H1 (cell line): ENCODE results near the gene GFPT1. TPM values are rescaled to one million over a fixed set of nuclear protein-coding genes. Genes with fewer than 3 reads are reported as not detected.

Experiments
- CTCF ChIA-PET: fragments of 300-600 bp; sonication (Branson Sonifier 250); formaldehyde crosslinking; loops from one replicate; lab custom pipeline; 2021; ENCODE audit not compliant: partially characterized antibody; lab: Charles Lee
- POLR2A ChIA-PET: fragments of 300-600 bp; sonication (Branson Sonifier 250); formaldehyde crosslinking; loops from one replicate; lab custom pipeline; 2021; ENCODE audit warnings: inconsistent platforms; ENCODE audit not compliant: partially characterized antibody; lab: Charles Lee
- DNase-seq, 2 experiments: peaks; one replicate each; pipeline versions ENCODE4 v3.0.0 to v3.0.0-alpha.2; 2010 to 2022; ENCODE audit warnings: low spot score in 2 of 2, low read depth in 1 of 2, mixed read lengths in 1 of 2
- FAIRE-seq: peaks from 2 replicates; lab custom pipeline; 2011; peaks lifted over from hg19 to GRCh38; lab: Jason Lieb, UNC
- H2AFZ ChIP-seq: 2 replicates; pipeline ENCODE4 v1.8.1; 2012; ENCODE audit warnings: low read length, inconsistent platforms
- H2AK5ac ChIP-seq: 2 replicates; pipeline ENCODE4 v1.6.1; 2013; ENCODE audit warnings: low read depth, low read length
- H2BK120ac ChIP-seq: replicated peaks from 2 replicates; pipeline ENCODE3; 2013; ENCODE audit warnings: low read depth, low read length, inconsistent platforms
- H2BK12ac ChIP-seq: 2 replicates; pipeline ENCODE4 v1.6.1; 2013; ENCODE audit warnings: low read depth, low read length
- H2BK15ac ChIP-seq: 2 replicates; pipeline ENCODE4 v1.6.1; 2013; ENCODE audit warnings: low read length
- H2BK20ac ChIP-seq: 2 replicates; pipeline ENCODE4 v1.6.1; 2013; ENCODE audit warnings: low read length
- H2BK5ac ChIP-seq: 2 replicates; pipeline ENCODE4 v1.6.1; 2013; ENCODE audit warnings: low read depth, low read length
- H3K14ac ChIP-seq: 2 replicates; pipeline ENCODE4 v1.6.1; 2013; ENCODE audit warnings: inconsistent platforms; ENCODE audit not compliant: insufficient read length
- H3K18ac ChIP-seq: 2 replicates; pipeline ENCODE4 v1.6.1; 2013; ENCODE audit warnings: low read length; ENCODE audit errors: extremely low read depth
- H3K23ac ChIP-seq: 2 replicates; pipeline ENCODE4 v1.6.1; 2013; ENCODE audit warnings: inconsistent platforms; ENCODE audit not compliant: insufficient read length
- H3K23me2 ChIP-seq: 2 replicates; pipeline ENCODE4 v1.6.1; 2013; ENCODE audit warnings: low read depth, low read length
- H3K27ac ChIP-seq: 2 replicates; pipeline ENCODE4 v1.6.1; 2011; ENCODE audit warnings: low read depth, low read length, inconsistent platforms
- H3K27me3 ChIP-seq, 4 experiments: replicated peaks in 1 of 4; 1 replicate in 1 of 4; 2 replicates in 3 of 4; pipeline versions ENCODE4 v1.6.1 to v1.8.1; 2011 to 2013; ENCODE audit warnings: low read length in 3 of 4, mild to moderate bottlenecking in 3 of 4, inconsistent platforms in 2 of 4, mixed read lengths in 2 of 4, moderate library complexity in 1 of 4; ENCODE audit not compliant: control insufficient read depth in 3 of 4, insufficient read depth in 3 of 4; ENCODE audit errors: extremely low read depth in 1 of 4
- H3K36me3 ChIP-seq, 4 experiments: 2 replicates each; pipeline versions ENCODE4 v1.6.1 to v1.8.1; 2011 to 2013; ENCODE audit warnings: mild to moderate bottlenecking in 4 of 4, low read length in 3 of 4, moderate library complexity in 2 of 4, control low read depth in 1 of 4, inconsistent platforms in 1 of 4; ENCODE audit not compliant: insufficient read depth in 4 of 4, control insufficient read depth in 2 of 4
- H3K4ac ChIP-seq: replicated peaks from 2 replicates; pipeline ENCODE3; 2013; ENCODE audit warnings: low read length, low read depth, mixed read lengths, inconsistent platforms; ENCODE audit not compliant: insufficient read length
- H3K4me1 ChIP-seq, 4 experiments: replicated peaks in 1 of 4; 1 replicate in 1 of 4; 2 replicates in 3 of 4; pipeline versions ENCODE4 v1.6.1 to v1.8.1; 2011 to 2013; ENCODE audit warnings: low read length in 3 of 4, inconsistent platforms in 2 of 4, mixed read lengths in 1 of 4; ENCODE audit not compliant: insufficient read depth in 4 of 4, control insufficient read depth in 3 of 4
- H3K4me2 ChIP-seq, 2 experiments: 2 replicates each; pipeline versions ENCODE4 v1.6.1 to v1.8.1; 2011 to 2013; ENCODE audit warnings: low read depth in 2 of 2, low read length in 2 of 2, control low read depth in 1 of 2, inconsistent platforms in 1 of 2, mild to moderate bottlenecking in 1 of 2; ENCODE audit not compliant: insufficient read depth in 1 of 2
- H3K4me3 ChIP-seq, 4 experiments: fragments of 200-600, 300-600 bp in 1 of 4; sonication (generic), shearing (Covaris generic), sonication (Bioruptor Twin) in 1 of 4; 2 replicates each; pipeline versions ENCODE4 v1.5.1 to v1.8.1; 2011 to 2016; ENCODE audit warnings: low read length in 4 of 4, low read depth in 3 of 4, control low read depth in 2 of 4, inconsistent platforms in 2 of 4, mild to moderate bottlenecking in 2 of 4, mixed read lengths in 1 of 4, moderate library complexity in 1 of 4; ENCODE audit not compliant: insufficient read depth in 2 of 4; ENCODE audit errors: extremely low read depth in 1 of 4
- H3K56ac ChIP-seq: replicated peaks from 2 replicates; pipeline ENCODE3; 2013; ENCODE audit warnings: low read depth, mild to moderate bottlenecking, mixed read lengths, low read length, inconsistent platforms; ENCODE audit not compliant: insufficient read length
- H3K79me1 ChIP-seq: 2 replicates; pipeline ENCODE4 v1.6.1; 2013; ENCODE audit warnings: low read depth, low read length, control low read depth
- H3K79me2 ChIP-seq, 2 experiments: 2 replicates each; pipeline versions ENCODE4 v1.6.1 to v1.8.1; 2012 to 2013; ENCODE audit warnings: low read length in 2 of 2, mild to moderate bottlenecking in 2 of 2, inconsistent platforms in 1 of 2; ENCODE audit not compliant: insufficient read depth in 2 of 2, control insufficient read depth in 1 of 2
- H3K9ac ChIP-seq, 4 experiments: replicated peaks in 1 of 4; 1 replicate in 1 of 4; 2 replicates in 3 of 4; pipeline versions ENCODE4 v1.6.1 to v1.8.1; 2011 to 2013; ENCODE audit warnings: low read depth in 3 of 4, low read length in 3 of 4, control low read depth in 2 of 4, mild to moderate bottlenecking in 2 of 4, moderate library complexity in 2 of 4, inconsistent platforms in 1 of 4; ENCODE audit errors: extremely low read depth in 1 of 4
- H3K9me3 ChIP-seq, 2 experiments: 2 replicates each; pipeline versions ENCODE4 v1.6.1 to v1.8.1; 2012 to 2013; ENCODE audit warnings: mild to moderate bottlenecking in 2 of 2, moderate library complexity in 2 of 2, control low read depth in 1 of 2, inconsistent platforms in 1 of 2, low read depth in 1 of 2, low read length in 1 of 2, mixed read lengths in 1 of 2; ENCODE audit not compliant: insufficient read depth in 2 of 2
- H4K20me1 ChIP-seq, 2 experiments: replicated peaks in 1 of 2; 2 replicates each; pipeline versions ENCODE3 to v1.8.1; 2011 to 2013; ENCODE audit warnings: inconsistent platforms in 2 of 2, low read length in 2 of 2, mild to moderate bottlenecking in 1 of 2; ENCODE audit not compliant: insufficient read depth in 2 of 2, control insufficient read depth in 1 of 2
- H4K5ac ChIP-seq: 2 replicates; pipeline ENCODE4 v1.6.1; 2013; ENCODE audit warnings: low read length, low read depth, mixed read lengths, inconsistent platforms; ENCODE audit not compliant: insufficient read length
- H4K8ac ChIP-seq: 2 replicates; pipeline ENCODE4 v1.8.0; 2013; ENCODE audit warnings: mild to moderate bottlenecking, moderate library complexity, low read length, inconsistent platforms; ENCODE audit not compliant: insufficient read depth; ENCODE audit errors: extremely low read depth
- H4K91ac ChIP-seq: replicated peaks from 2 replicates; pipeline ENCODE3; 2013; ENCODE audit warnings: low read length, mixed read lengths, inconsistent platforms; ENCODE audit not compliant: insufficient read length
- KDM5A ChIP-seq: fragments of 200-600 bp; IDR thresholded peaks from 2 replicates; pipeline ENCODE4 v1.7.1; 2012; ENCODE audit warnings: mild to moderate bottlenecking, low read length, inconsistent platforms, mixed read lengths
- WGBS, 2 experiments: shearing (Covaris generic) in 1 of 2; methylation state at CpG; one replicate each; pipeline versions ENCODE4 v1.1.6 to v1.1.7; 2013 to 2015; ENCODE audit warnings: low lambda C conversion rate in 2 of 2, mixed read lengths in 2 of 2, inconsistent platforms in 1 of 2, low coverage in 1 of 2, missing lambda C conversion rate in 1 of 2; ENCODE audit not compliant: insufficient replicate concordance in 2 of 2, insufficient coverage in 1 of 2, insufficient read length in 1 of 2; ENCODE audit errors: extremely low coverage in 1 of 2, missing lambda C conversion rate in 1 of 2; 5-methylcytosine and 5-hydroxymethylcytosine counted together
- polyA plus RNA-seq, 7 experiments: library from polyadenylated mRNA; depleted of rRNA in 3 of 7; stranded (reverse) in 5 of 7; unstranded in 2 of 7; fragments of >200 nt in 5 of 7; fragments of 200-250 nt in 2 of 7; gene quantifications; 1 replicate in 5 of 7; 2 replicates in 1 of 7; 4 replicates in 1 of 7; pipeline versions ENCODE4 v1.2.1 to v1.2.3, GENCODE V29; 2011 to 2013; ENCODE audit warnings: missing spikeins in 2 of 7, mixed read lengths in 2 of 7
- total RNA-seq: library from RNA; stranded (reverse); fragmentation: NEBNext Ultra II Directional; extraction: Animal tissue kit (Norgen Biotek cat#: 25700); gene quantifications from 2 replicates; pipeline ENCODE4 v1.2.1, GENCODE V29; 2021

GFPT1 gene
- total and polyA plus RNA-seq, 2 of the 8 experiments (the other 6 are each of a cell fraction or from before 2014, with no cell fraction given), result 13.3 to 76.2 TPM

DNA sequence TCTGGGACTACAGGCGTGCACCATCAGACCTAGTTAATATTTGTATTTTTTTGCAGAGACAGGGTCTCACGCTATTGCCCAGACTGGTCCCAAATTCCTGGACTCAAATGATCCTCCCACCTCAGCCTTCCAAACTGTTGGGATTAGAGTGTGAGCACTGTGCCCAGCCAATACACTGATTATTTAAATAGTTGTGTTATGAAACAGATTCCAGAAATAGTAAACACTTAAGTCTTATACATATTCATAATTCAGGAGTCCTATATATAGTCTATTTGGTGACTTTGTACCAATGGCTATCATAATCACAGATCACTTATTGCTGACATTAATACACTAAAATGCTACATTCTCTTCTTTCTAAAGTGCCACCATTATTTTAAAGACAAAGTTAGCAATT lies 37.4 kb upstream of the GFPT1 start:
- Histone ChIP-seq H2AK5ac (no peak overlapping the region), H3K23me2 (no peaks in the 10 kb centered on the region; the same call in 1 of the 2 replicates), H3K4ac (no peak overlapping the region), H3K56ac (no peak overlapping the region), H2BK5ac (no peak overlapping the region), H3K23ac (no peak overlapping the region), H3K79me1 (no peaks in the 10 kb centered on the region), H3K18ac (no peak overlapping the region), H2BK120ac (no peak overlapping the region), H4K91ac (no peak overlapping the region), H4K5ac (no peak overlapping the region), H3K9ac (no peak overlapping the region), H2BK20ac (no peak overlapping the region), H3K4me1 (no peaks in the 10 kb centered on the region), H4K8ac (no peak overlapping the region), H3K4me3 (no peak overlapping the region), H3K4me2 (no peak overlapping the region), H2BK15ac (no peak overlapping the region), H3K14ac (no peak overlapping the region), H2BK12ac (no peak overlapping the region), H2AFZ (no peak overlapping the region), H3K9me3 (no peaks in the 10 kb centered on the region), H3K27ac (no peak overlapping the region), H3K36me3 (peaks cover 0 to 4% (median 3%) of the 10 kb centered on the region in 4 experiments; a peak in 2 of 8 replicates), H3K79me2 (no peaks in the 10 kb centered on the region), H4K20me1 (no peaks in the 10 kb centered on the region), H3K27me3 (no peaks in the 10 kb centered on the region)
- WGBS, 2 experiments, result 88% methylated on average over 2 of the region's 2 CpGs; no CpG with 5 or more reads in 1 of the 2 experiments
- CTCF ChIA-PET, result interaction anchor here (1.0 to 1.4 kb wide), 3 partner anchors 9 to 46 kb away, joined by 3 to 4 read pairs (median 3); no protein-coding TSS in a partner anchor
- no peak for TF ChIP-seq KDM5A
- DNase-seq (no peak), FAIRE-seq (no peak)
- POLR2A ChIA-PET, result interaction anchor here (1.2 kb wide), 1 partner anchor 12 kb away, joined by 4 read pairs; no protein-coding TSS in a partner anchor
